Measurements from ENCODE around the gene GRM1.

GRCh38 chr6:146190581-146190980 is 161.7 kb downstream of the GRM1 start:
- TF ChIP-seq EZH2 (IDR thresholded peaks at IDR 0.05; ENCODE audit: borderline replicate concordance, low read length) (no peak), CTCF (conservative IDR thresholded peaks at IDR 0.05 in 1 of 2, IDR thresholded peaks at IDR 0.05 in 1 of 2; ENCODE audit: extremely low read depth in 1 of 2, insufficient read depth in 1 of 2, low read depth in 1 of 2, low read length in 2 of 2) (no peak)
